HL-60/S4 treated with phorbol 12-myristate 13-acetate at 8.2 ng/mL for 4 days and 3 days (cell line): Measurements from ENCODE around the gene SDK1.
"Not testable (repeated sequence)": the region's sequence is repeated elsewhere in the genome, so short reads cannot be mapped to it uniquely, and the experiment has no call there.

Source experiments
- in situ Hi-C: fragments of 300-500 bp; cut with MboI; formaldehyde crosslinking; loops from 2 replicates; pipeline ENCODE4 v1.15.0; 2022; ENCODE audit warnings: low sequenced_read_pairs

SDK1 gene

GRCh38 chr7:3575753-3576531 is 274.9 kb downstream of the SDK1 start:
- in situ Hi-C loops = no loop called here

GRCh38 chr7:3578399-3578798 is 277.3 kb downstream of the SDK1 start:
- in situ Hi-C loops = no loop called here

DNA sequence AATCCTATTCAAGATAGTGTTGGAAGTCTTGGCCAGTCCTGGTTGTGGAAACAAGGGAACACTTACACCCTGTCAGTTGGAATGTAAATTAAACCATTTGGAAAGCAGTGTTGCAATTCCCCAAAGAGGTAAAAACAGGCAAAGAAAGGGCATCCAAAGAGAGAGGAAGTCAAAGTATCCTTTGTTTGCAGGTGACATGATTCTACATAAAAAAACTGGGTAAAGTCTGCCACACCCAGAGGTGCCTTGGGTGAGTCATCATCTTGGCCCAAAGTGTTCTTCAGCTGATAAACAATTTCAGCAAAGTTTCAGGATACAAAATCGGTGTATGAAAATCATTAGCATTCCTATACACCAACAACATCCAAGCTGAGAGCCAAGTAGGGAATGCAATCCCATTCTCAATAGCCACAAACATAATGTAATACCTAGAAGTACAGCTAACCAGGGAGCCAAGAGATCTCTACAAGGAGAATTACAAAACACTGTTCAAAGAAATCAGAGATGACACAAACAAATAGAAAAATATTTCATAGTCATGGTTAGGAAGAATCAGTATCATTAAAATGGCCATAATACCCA is 278.7 kb downstream of the SDK1 start:
- in situ Hi-C loops = no loop called here

DNA sequence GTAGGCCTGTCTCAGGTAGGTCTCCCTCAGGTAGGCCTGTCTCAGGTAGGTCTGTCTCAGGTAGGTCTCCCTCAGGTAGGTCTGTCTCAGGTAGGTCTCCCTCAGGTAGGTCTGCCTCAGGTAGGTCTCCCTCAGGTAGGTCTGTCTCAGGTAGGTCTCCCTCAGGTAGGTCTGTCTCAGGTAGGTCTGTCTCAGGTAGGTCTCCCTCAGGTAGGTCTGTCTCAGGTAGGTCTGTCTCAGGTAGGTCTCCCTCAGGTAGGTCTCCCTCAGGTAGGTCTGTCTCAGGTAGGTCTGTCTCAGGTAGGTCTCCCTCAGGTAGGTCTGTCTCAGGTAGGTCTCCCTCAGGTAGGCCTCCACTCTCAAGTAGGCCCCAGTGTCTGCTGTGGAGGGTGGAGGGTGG is 281.1 kb downstream of the SDK1 start:
- in situ Hi-C loops = not testable (repeated sequence)

DNA sequence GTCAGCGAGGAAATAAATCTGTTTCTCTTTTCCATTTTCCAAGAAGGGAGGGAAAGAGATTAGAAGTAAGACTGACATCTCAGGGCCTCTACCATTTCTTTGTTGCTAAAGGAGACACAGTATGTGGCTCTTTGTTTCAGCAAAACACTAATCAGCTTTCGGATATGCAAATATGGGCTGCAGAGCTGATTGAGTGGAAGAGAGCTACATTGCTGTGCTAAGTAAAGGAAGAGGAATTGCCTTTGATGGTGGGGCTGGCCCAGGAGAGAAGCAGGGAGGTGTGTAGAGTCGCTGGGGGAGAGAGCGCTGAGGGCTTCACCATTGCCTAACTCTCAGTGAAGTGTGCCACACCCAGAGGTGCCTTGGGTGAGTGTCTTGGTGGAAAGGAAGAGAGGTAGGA is 284.8 kb downstream of the SDK1 start:
- in situ Hi-C loops = no loop called here

DNA sequence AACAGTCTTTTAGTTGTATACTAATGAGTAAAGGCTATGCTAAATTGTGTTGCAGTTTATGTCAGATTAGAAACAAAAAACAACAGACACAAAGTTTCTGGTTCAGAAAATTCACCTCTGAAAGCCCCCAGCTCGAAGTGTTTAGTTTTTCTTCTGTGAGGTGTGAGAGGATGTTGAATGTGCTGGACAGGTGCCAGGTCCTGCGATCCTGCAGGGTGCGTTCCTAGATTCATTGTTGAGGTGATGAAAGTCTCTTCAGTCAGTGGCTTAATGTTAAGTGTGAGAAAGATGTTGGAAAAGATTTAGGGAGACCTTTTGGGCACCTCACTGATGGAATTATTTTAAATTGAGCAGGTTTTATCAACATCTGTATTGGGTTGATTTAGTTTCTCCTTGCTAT is 287.3 kb downstream of the SDK1 start:
- in situ Hi-C loops = no loop called here

DNA sequence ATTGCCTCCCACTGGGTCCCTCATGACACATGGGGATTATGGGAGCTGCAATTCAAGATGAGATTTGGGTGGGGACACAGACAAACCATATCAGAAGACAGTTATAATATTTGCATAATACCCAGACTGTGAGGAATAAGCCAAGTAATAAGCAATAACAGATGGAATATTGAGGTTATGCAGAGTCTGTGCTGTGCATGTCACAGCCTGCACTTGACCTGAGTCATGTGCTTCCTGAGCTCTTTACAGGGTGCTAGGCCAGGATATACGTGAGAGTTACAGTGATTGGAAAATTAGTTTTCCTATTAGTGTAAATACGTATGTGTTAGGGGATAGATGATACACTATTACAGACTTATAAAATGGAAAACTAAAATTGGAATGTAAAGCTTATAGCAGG is 288.7 kb downstream of the SDK1 start:
- in situ Hi-C loops = no loop called here

DNA sequence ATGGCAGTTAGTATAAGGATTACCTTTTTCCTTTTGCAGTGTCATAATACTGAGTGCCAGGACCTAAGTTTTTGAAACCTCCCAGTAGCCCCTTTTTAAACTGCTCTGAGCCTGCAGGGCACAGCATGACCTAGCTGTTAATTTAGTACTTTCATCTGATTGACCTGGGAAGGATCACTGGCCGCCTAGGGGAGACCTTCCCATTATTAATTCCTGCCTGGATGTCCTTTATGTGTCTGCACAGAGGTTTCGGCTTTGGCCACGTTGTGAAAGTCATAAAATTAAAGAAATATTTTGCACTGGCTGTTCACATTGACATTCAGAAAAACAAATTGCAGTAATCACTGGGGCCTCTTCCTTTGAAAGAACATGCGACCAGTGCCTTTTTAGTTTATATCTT is 290.2 kb downstream of the SDK1 start:
- in situ Hi-C loops = no loop called here

GRCh38 chr7:3591944-3592343 is 290.9 kb downstream of the SDK1 start:
- in situ Hi-C loops = no loop called here

GRCh38 chr7:3592401-3593134 is 291.5 kb downstream of the SDK1 start:
- in situ Hi-C loops = no loop called here

- in situ Hi-C loops = no loop called here
Measured at GRCh38 chr7:3594901-3595300, 293.8 kb downstream of the SDK1 start.

DNA sequence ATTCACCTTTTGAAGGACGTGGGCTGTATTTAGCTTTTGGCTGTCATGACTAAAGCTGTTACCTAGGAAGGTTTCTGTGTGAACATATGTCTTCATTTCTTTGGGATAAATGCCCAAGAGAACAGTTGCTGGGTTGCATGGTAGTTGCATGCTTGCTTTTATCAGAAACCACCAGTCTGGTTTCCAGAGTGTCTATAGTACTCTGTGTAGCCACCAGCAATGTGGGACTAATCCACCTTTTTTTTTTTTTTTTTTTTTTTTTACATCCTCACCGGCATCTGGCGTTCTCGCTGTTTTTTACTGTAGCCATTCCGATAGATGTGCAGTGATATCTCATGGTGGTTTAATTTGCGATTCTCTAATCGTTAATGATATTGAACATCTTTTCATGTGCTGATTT is 297.8 kb downstream of the SDK1 start:
- in situ Hi-C loops = no loop called here

GRCh38 chr7:3605222-3605621 is 304.2 kb downstream of the SDK1 start:
- in situ Hi-C loops = no loop called here

DNA sequence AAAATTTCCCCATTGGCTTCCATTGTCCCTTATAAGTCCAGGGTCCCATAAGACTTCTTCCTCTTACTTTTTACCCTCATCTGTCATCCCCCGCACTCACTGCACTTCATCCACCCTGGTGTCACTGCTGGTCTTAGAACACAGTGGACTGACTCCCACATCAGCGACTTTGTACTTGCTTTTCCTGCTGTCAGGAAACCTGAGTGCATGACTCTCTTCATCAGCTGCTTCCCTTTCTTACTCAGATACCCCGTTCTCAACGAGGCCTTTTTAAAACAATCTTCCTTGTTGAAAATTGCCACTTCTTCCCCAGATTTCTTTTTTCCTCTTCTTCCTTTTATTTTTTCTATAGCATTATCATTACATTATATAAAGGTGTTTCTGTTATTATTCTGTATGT is 305.4 kb downstream of the SDK1 start:
- in situ Hi-C loops = no loop called here

DNA sequence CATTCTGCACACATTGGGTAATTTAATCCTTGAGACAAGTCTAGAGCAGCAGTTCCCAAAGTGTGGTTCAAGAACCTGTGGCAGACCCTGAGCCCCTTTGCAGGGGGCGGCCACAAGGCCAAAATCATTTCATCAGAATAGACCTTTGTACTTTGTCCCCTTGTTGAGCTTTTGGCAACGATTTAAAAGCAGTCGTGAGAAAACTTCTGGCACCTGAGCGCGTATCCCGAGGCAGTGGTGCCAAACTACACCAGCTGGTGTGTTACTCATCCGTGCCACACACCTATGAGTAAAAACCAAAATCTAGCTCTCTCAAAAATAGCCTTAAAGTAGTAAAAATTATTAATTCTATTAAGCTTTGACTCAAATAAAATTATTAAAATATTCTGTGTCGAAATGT is 306.8 kb downstream of the SDK1 start:
- in situ Hi-C loops = no loop called here

GRCh38 chr7:3616306-3616705 is 315.3 kb downstream of the SDK1 start:
- in situ Hi-C loops = no loop called here

DNA sequence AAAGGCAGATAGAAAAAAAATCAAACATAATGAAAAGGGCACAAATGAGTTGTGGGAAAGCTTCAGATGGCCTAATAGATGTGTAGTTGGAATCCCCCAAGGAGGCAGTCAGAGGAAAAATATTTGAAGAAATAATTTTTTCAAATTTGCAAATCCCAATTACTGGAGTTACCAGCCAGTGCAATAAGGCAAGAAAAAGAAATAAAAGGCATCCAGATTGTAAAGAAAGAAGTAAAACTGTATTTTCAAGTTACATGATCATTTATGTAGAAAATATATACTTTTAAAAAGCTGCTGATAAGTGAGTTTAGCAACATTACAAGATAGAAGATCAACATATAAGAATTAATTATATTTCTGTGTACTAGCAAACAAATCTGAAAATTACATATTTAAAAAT is 329.0 kb downstream of the SDK1 start:
- in situ Hi-C loops = no loop called here

- in situ Hi-C loops = no loop called here
Measured at GRCh38 chr7:3634396-3634795, 333.3 kb downstream of the SDK1 start.

DNA sequence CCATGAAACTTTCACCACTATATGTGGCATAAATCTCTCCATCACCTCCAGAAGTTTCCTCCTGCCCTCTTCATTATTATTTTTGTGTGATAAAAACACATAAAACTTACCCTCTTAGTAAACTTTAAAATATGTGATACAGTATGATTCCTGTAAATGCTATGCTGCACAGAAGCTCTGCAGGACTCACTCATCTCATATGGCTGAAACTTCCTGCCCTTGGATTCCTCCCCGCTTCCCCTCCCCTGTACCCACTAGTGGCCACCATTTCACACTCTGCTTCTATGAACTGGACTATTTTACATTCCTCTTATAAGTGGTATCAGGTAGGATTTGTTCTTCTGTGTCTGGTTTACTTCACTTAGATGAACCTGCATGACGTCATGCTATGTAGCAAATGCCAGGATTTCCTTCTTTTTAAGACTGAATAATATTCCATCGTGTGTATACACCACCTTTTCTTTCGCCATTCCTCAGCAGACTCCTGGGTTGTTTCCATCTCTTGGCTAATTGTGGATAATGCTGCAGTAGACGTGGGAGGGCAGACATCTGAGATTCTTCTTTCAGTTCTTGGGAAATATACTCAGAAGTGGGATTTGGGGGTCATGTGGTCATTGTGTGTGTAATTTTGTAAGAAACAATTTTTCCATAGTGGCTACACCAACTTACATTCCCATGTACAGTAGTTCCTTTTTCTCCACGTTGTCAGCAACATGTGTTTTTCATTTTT is 335.2 kb downstream of the SDK1 start:
- in situ Hi-C loops = no loop called here

DNA sequence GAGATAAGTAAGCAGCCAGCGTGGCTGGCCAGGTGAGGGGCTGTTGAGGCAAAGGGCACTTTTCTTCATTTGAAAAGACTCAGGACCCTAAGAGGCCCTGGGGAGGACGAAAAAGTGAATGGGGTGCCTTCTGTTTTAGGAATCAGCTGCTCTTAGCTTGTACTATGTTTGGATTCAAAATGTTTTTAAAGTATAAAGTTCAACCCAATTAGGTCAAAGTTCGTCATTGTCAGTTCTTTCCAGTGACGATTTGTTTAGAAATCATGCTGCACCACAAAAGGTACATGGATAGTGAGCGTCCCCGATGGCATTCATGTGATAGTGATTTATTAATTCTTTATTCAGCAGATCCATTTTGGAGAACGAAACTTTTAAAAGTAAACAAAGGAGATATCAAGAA is 338.2 kb downstream of the SDK1 start:
- in situ Hi-C loops = no loop called here

DNA sequence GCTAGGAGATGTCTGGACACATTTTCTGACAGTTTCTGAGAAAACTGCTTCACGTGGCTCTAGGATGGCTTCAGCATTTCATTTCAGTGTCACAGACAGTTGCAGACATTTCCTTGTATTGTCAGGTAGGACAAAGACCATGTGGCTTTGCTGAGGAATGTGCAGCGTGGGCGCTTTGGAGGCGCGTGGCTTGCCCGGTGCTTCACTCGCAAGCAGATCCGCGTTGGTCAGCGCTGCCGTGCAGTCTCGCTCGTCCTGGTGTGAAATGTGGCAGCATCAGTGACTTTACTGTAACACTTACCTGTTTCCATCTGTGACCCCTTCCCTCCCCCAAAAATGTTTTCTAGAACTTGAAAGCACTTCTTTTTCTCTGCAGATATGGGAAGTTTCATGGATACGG is 340.5 kb downstream of the SDK1 start:
- in situ Hi-C loops = no loop called here

- in situ Hi-C loops = no loop called here
Measured at GRCh38 chr7:3643091-3643490, 342.0 kb downstream of the SDK1 start.
